Eye (tissue), 1 donor: Measurements from ENCODE around the gene CCDC107.
"Not testable (repeated sequence)": the region's sequence is repeated elsewhere in the genome, so short reads cannot be mapped to it uniquely, and the experiment has no call there.

ENCODE experiments used
- DNase-seq: peaks from one replicate; pipeline ENCODE4 v3.0.0-alpha.2; 2015

Gene CCDC107

GRCh38 chr9:35658137-35658967 is at the start of gene CCDC107:
TSS of gene CCDC107 (plus strand) at chr9:35658292. CDS start at chr9:35658380, 88 bp downstream.
- peak; percentile 98 for DNase-seq

- DNase-seq = no peak
Measured at GRCh38 chr9:35609001-35609819, 48.9 kb upstream of the CCDC107 start.

- no peak for DNase-seq
Measured at GRCh38 chr9:35609820-35610163, 48.3 kb upstream of the CCDC107 start.

GRCh38 chr9:35611230-35611797 is 46.8 kb upstream of the CCDC107 start:
- DNase-seq = peak; percentile 66

- DNase-seq = not testable (repeated sequence)
Measured at GRCh38 chr9:35612066-35612465, 46.0 kb upstream of the CCDC107 start.

- no peak for DNase-seq
Measured at GRCh38 chr9:35612843-35613242, 45.2 kb upstream of the CCDC107 start.

- DNase-seq = peak; percentile 6
Measured at GRCh38 chr9:35615981-35616680, 42.0 kb upstream of the CCDC107 start.

- DNase-seq = peak; percentile 74
Measured at GRCh38 chr9:35616681-35617459, 41.2 kb upstream of the CCDC107 start.

- DNase-seq = no peak
Measured at GRCh38 chr9:35617548-35617947, 40.5 kb upstream of the CCDC107 start.

- peak; percentile 67 for DNase-seq
Measured at GRCh38 chr9:35618325-35618727, 39.8 kb upstream of the CCDC107 start, which contains the start of gene CD72. TSS of gene CD72 (minus strand) at chr9:35618413. CDS start at chr9:35618303, 110 bp downstream.

- DNase-seq = no peak
Measured at GRCh38 chr9:35618854-35619799, 39.0 kb upstream of the CCDC107 start.

- DNase-seq = no peak
Measured at GRCh38 chr9:35619800-35620158, 38.3 kb upstream of the CCDC107 start.

- DNase-seq = no peak
Measured at GRCh38 chr9:35627575-35627974, 30.5 kb upstream of the CCDC107 start.

GRCh38 chr9:35628389-35628991 is 29.6 kb upstream of the CCDC107 start:
- DNase-seq = no peak

- DNase-seq = no peak
Measured at GRCh38 chr9:35629597-35629996, 28.5 kb upstream of the CCDC107 start.

GRCh38 chr9:35635730-35636129 is 22.4 kb upstream of the CCDC107 start:
- DNase-seq = no peak

GRCh38 chr9:35636135-35636876 is 21.8 kb upstream of the CCDC107 start:
- no peak for DNase-seq

GRCh38 chr9:35636877-35637246 is 21.2 kb upstream of the CCDC107 start:
- DNase-seq = not testable (repeated sequence)

- DNase-seq = not testable (repeated sequence)
Measured at GRCh38 chr9:35637427-35637955, 20.6 kb upstream of the CCDC107 start.
